Activated naive CD4-positive, alpha-beta T cell (primary cell): ENCODE data around the gene NR2E3.

Source experiments
- DNase-seq, 4 experiments: peaks; one replicate each; lab custom pipeline; 2025; lab: John Stamatoyannopoulos, UW

Gene NR2E3

DNA sequence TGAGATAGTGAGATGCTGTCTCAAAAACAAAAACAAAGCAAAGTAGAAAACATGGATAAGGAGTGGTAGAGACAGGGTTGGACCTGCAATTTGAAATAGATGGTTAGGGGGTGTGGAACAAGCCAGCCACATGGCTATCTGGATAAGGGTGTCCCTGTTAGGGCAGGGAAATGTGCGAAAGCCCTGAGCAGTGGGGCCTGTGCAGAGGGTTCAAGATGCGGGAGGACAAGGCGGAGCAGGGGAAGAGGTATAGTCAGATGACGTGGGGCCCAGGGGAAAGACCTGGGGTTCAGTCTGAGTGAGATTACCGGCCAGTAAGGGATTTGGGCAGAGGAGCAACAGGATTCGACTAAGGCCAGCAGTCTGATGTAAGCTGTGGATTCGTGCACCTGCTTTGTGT, 18.4 kb upstream of the NR2E3 start:
- DNase-seq: no peak

DNA sequence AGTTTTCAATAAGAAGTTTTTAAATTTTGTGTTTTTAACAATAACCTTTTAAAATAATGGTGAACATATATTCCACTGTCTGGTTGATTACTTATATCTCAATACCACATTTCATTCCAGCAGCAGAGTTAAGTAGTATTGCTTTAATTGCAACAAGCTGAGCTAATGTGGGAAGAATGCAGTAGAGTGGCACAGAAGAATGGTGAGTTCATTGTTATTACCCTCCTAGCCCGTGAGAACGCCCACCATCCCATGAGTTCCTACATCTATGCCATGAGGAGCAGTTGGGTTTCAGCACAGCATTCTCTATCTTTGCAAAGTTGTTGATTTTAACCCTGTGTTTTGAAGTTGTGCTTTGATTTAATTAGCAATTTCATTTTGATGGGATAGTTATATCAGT, 17.8 kb upstream of the NR2E3 start:
- DNase-seq: no peak

DNA sequence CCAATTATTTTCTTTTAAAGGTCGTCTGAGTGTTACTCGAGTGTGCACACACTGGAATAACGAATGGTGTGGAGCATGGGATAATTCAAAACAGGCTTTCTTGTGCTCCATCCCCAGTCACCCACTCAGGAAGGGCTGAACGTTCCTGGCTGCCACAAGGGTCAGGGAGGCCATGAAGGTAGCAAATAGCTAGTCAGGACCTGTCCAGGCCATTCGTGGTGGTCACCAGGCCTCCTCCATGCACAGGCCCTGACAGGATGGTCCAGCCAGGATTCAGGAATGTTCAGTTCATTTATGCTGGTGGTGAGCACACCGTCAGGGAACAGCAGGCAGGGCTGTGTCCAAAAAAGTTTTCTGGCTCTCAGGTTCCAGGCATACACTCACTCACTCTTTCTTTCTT, 11.7 kb upstream of the NR2E3 start:
- no peak for DNase-seq

- DNase-seq: no peak
These were observed 10.2 kb upstream of the NR2E3 start for GRCh38 chr15:71800190-71800589.

DNA sequence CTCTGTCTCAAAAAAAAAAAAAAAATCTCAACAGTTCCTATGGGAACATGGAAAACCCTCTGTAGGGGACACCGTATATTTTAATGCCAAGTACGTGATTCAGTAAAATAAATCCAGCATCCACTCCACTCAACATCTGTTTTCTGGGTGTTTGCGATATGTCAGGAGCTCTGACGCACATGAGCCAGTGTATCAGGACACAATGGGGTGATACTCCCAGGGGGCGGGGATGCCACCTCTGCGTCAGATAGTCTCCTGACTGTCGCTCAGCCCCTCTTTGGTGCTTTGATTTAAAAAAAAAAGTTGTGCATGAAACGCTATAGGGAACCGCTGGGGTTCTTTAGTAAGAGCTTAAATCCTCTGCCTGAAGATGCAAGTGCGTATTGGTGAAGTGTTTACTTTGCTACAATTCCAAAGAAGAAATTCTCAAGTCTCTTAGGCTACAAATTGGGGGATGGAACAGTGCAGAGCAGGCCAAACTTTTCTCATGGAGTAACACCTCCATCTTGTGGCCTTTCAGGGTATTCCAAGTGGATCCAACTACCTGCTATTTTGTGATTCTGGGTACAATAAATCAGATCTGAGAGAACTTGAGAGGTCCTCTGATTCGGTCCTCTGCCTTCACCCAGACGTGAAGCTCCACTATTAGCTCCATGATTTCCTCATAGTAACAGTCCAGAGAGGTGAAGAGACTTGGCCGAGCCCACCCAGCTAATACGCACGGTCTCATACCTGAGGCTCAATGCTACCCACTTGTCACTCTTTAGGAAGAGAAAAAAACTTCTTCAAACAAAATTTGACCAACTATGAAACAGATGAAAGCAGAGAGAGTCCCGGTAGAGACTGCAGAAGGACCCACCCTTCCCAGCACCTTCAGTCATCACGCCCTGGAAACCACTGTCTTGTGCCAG, 9.3 kb upstream of the NR2E3 start:
- DNase-seq: no peak

GRCh38 chr15:71801935-71802655, 8.3 kb upstream of the NR2E3 start:
- DNase-seq: no peak

GRCh38 chr15:71802770-71803169, 7.6 kb upstream of the NR2E3 start:
- DNase-seq: no peak

- no peak for DNase-seq
These were observed 6.1 kb upstream of the NR2E3 start for GRCh38 chr15:71804226-71804625.

- DNase-seq: no peak
These were observed 5.5 kb upstream of the NR2E3 start for GRCh38 chr15:71804695-71805470.

DNA sequence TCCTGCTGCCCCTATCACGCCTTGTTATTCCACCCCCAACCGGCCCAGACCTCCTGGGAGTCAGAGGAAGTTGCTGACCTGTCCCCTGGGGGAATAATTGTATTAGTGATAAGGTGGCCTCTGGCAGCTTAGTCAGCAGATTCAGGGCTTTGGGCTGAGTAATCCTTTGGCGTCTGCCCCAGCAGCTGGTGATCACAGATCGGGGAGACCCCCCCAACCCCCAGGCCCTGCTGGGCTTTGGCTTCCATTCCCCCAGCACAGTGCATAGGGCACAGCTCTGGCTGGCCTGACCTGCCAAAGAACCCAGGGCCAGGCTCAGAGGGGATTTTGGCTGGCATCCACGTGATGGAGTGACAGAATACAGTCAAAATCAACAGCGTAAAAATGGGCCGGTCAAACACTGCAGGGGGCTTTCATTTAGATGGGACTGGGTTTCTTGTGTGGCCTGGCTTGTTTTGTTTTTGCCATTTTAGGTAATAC, 3.9 kb upstream of the NR2E3 start:
- no peak for DNase-seq

DNA sequence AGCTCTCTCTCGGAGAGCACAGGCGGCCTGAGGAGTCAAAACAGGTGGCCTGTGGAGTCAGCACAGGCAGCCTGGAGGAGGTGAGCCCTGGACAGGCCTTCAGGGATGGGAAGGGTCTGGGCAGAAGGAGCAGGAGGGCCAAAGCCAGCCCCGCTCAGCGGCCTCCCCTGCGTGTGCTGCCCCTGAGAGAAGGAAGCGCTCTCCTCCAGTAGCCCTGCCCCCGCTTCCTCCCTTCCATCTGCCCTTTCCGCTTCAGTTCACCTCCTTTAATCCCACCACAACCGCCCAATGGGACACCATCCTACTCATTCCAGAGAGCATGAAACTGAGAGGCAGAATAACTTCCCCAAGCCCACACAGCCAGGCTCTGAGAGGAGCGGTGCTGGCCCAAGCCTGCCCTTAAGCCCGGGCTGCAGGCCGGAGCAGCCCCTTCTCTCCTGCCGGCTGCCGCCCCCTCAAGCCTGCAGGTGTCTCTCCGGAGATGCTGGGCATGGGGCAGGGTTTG, 3.2 kb upstream of the NR2E3 start:
- DNase-seq: no peak

DNA sequence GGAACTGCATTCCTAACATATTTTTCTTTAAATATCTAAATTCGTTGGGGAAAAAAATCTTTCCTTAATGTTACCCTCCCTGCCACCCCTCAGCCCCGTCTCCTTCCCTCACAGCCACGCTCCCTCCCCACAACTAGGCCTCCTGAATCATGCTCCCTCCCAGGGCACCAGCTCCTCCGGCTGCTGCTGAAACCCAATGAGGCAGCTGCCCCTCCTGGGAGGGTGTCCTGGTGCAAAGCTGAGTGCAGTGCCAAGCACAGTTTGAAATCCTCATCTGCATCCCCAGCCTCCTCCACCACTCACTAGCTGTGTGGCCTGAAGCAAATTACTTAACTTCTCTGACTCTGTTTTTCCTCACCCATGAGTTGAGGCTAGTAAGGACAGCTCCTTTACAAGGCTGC, 2.7 kb upstream of the NR2E3 start:
- no peak for DNase-seq

GRCh38 chr15:71808311-71809020, 1.9 kb upstream of the NR2E3 start:
- DNase-seq: no peak

DNA sequence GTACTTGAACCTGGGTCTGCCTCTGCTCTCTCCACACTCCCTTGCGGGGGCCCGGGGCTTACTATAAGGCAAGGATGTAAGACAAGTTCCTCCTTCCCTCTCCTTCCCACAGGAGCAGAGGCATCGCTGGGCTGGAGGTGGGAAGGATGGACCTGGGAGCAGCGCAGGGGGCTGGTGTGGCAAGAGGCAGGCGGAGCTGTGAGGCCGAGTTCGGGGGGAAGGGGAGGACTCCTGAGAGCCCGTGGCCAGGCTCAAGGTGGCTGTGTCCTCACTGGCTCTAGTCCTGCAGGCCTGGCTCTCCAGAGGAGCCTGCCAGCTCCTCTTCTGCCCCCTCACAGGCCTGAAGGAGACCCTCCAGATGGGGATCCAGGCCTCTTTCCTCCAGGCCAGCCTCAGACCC, 1.0 kb upstream of the NR2E3 start:
- DNase-seq: no peak

- no peak for DNase-seq
These were observed 832 bp downstream of the NR2E3 start for GRCh38 chr15:71811036-71811736.

- DNase-seq: no peak
These were observed 1.7 kb downstream of the NR2E3 start for GRCh38 chr15:71811752-71812735.

DNA sequence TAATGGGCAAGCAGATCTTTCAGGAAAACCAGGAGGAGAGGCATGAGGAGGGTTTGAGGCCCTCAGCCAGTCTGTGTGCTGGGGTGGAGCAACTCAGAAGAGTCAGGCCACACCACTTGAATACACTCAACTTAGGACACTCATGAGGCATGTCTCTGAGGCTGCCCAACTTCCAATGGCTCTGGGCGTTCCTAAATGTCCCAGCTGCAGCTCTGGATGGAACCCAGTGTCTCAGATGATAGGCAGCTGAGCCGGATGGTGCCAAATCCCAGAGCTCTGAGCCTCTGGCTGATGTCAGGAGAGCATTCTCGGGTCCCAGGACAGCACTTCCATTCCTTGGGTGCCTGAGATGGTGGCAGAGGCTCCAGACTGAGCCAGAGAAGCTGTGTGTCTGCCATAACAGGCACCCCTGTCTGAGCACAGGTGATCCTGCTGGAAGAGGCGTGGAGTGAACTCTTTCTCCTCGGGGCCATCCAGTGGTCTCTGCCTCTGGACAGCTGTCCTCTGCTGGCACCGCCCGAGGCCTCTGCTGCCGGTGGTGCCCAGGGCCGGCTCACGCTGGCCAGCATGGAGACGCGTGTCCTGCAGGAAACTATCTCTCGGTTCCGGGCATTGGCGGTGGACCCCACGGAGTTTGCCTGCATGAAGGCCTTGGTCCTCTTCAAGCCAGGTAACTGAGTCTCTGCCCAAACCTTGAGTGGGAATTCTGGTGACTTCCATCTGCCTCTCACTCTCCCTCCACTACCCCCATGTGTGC, 2.8 kb downstream of the NR2E3 start:
- DNase-seq: no peak

- no peak for DNase-seq
These were observed 3.5 kb downstream of the NR2E3 start for GRCh38 chr15:71813723-71814470.
